Stimulated activated CD4-positive, alpha-beta T cell treated with anti-CD3 and anti-CD28 coated beads, Interleukin-1b, Interleukin-23, amount 100 ng/mL, for 48 hours (primary cell): ENCODE results near the gene WHAMM.
"Not testable (repeated sequence)": the region's sequence is repeated elsewhere in the genome, so short reads cannot be mapped to it uniquely, and the experiment has no call there.

Source experiments
- DNase-seq: peaks from one replicate; pipeline ENCODE4 v3.0.0-alpha.2; 2020

Gene WHAMM

GRCh38 chr15:82803793-82804574 is 5.4 kb upstream of the WHAMM start:
- DNase-seq = no peak

GRCh38 chr15:82804575-82804949 is 4.9 kb upstream of the WHAMM start:
- DNase-seq = no peak

DNA sequence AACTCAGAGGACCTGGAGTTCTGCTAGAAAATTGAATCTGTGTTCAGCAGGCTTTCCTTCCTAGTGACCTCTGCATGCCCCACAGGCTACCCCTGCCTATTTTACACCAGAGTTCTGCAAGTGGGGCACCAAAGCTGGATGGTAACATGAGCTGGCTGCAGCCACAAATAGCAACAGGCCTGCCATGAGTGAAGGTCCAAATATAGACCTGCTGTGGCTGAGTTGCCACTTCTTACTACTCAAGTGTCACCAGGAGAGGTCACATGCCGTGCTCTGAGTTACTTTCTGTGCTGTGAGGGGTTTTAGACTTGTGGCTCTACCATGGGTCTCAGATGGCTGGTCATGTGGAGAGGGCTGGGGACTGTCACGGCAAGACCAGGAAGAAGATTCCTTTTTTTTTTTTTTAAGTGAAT is 3.4 kb upstream of the WHAMM start, which contains the start of gene FSD2:
Gene FSD2, minus strand, starts transcription at position 76 of the 413 bp plus-strand sequence. CDS start 18,679 bp downstream, outside the sequence.
- DNase-seq = no peak

- no peak for DNase-seq
These were observed 1.4 kb upstream of the WHAMM start for GRCh38 chr15:82807920-82808633.

- DNase-seq = no peak
These were observed 790 bp upstream of the WHAMM start for GRCh38 chr15:82808634-82809041.

GRCh38 chr15:82810061-82810889 is 847 bp downstream of the WHAMM start:
- DNase-seq = peak; percentile 10

GRCh38 chr15:82810890-82811426 is 1.5 kb downstream of the WHAMM start:
- DNase-seq = peak; percentile 53

- DNase-seq = no peak
These were observed 3.6 kb downstream of the WHAMM start for GRCh38 chr15:82812994-82813393.

GRCh38 chr15:82820128-82820527 is 10.7 kb downstream of the WHAMM start:
- no peak for DNase-seq

DNA sequence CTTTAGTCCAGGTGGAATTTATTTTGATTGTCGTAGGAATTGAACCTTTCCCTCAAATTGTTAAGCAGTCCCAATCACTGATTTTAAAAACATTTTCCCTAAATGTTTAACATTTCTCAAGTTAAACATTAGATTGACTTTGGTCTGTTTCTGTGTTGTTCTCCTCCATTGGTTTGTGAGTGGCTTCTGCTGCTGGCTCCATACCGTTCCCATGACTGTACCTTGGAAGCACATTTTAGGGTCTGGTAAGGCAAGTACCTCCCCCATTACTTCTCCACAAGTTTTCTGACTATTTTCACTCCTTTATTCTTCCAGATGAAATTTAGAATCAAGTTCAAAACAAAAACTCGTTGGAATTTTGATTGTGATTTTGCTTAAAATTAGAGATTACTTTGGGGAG is 12.0 kb downstream of the WHAMM start:
- not testable (repeated sequence) for DNase-seq

- not testable (repeated sequence) for DNase-seq
These were observed 12.4 kb downstream of the WHAMM start for GRCh38 chr15:82821851-82822250.

- DNase-seq = no peak
These were observed 13.6 kb downstream of the WHAMM start for GRCh38 chr15:82823049-82823448.

- DNase-seq = no peak
These were observed 18.6 kb downstream of the WHAMM start for GRCh38 chr15:82828075-82828474.

- DNase-seq = no peak
These were observed 19.8 kb downstream of the WHAMM start for GRCh38 chr15:82829234-82829633.

GRCh38 chr15:82830427-82831173 is 21.2 kb downstream of the WHAMM start:
- DNase-seq = no peak

DNA sequence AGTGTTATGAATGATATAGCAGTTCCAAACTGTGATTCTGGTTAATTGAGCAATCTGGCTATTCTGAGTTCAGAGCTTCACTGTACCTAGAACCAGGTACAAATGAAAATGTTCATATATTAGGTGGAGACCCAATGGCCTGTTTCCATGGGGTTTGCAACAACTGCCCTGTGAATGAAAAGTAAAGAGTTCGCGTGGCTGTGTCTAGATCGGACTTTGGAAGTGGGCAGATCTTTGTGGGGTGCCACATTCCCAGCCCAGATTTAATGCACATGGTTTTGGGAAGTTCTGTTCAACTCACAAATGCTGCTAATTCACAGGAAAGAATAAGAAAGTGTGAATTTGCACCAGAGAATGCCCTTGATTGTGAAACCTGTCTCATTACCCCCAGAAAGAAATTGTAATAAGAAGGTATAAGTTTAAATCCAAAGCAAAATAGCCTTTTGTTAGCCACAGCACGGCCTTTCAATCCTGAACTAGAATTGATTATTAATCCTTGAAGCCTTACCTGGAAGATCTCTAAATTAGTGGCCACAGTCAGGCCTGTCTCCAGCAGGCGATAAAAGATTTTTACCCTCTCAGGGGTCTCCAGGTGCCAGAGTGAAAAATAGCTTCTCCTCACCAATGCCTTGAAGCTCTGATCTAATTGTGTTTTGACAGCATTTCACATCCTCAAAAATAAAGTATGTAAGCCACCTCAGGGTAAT is 22.6 kb downstream of the WHAMM start:
- DNase-seq = no peak

DNA sequence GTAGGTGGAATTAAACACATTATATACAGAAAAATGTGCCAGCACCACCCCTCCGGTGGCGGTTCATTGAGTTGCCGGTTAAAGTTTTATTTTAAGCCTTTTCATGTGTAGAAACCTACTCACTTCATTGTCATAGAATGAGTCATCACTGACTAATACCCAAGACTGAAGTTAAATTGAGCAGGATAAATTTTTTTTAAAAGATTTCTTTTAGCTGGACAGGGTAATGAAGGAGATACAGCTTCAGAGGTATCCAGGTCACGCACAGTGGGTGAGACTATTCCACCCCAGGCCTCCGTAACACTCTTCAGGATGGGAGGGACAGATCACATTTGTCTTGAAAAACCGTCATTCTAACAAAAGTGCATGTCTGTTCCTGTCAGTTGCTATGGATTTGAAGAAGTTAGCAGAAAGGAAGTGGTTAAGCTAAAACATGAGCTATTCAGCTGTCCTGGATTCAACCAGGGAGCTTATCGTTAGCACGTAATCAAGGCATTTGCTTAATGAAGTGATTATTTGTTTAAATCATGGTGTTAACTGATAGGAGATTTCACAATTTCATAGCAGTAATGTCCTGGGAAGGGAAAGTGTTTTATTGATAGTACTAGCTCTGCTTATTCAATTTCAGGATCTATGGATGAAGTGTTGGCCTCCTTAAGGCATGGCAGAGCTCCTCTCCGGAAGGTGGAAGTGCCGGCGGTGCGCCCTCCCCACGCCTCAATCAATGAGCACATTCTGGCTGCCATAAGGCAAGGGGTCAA is 23.4 kb downstream of the WHAMM start:
- DNase-seq = peak; percentile 38

DNA sequence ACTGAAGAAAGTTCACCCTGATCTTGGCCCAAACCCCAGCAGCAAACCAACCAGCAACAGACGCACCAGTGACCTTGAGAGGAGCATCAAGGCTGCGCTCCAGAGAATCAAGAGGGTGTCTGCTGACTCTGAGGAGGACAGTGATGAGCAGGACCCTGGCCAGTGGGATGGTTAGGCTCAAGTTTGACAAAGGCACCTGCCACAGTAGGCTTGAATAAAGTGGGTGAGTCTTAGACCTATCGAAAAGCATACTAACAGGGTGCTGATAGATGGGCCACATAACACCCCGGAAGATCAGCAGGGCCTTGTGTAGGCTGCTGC is 23.9 kb downstream of the WHAMM start:
- no peak for DNase-seq

DNA sequence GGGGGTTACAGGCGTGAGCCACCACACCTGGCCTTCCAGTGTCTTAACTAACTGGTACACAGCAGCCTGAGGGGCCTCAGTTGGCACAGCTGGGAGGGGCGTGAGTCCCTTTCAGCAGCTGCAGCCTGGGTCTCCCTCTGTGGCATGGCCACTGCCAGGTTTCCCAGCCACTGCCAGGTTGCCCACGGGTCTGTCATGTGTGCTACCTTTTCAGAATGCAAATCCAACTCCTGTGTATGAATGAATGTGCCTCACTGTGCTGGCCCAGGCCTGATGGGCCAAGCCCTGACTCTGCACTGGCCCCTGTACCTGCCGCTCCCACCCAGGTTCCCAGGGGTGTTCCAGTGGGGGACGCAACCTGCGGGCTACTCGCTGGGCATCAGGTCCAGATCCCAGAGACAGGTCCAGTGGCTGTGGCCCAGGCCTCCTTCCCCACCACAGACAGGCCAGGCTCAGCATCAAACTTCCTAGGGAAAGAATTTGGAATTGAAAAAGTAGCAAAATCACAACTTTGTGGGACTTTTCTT is 26.0 kb downstream of the WHAMM start:
- DNase-seq = no peak

- DNase-seq = no peak
These were observed 28.8 kb downstream of the WHAMM start for GRCh38 chr15:82838096-82838735.
